HG02759 (cell line): ENCODE data around the gene DLGAP5.

Source experiments
- ATAC-seq: cut with Tn5 transposase; IDR thresholded peaks from one replicate; pipeline ENCODE4 v1.9.1; 2021; ENCODE audit warnings: mild to moderate bottlenecking, moderate library complexity; ENCODE audit not compliant: unreplicated experiment

The DLGAP5 gene

GRCh38 chr14:55191203-55192053 lies at the start of gene DLGAP5:
DLGAP5 (minus strand) TSS chr14:55191585; CDS start chr14:55189179, 2,406 bp downstream.
- peak; percentile 99 for ATAC-seq

DNA sequence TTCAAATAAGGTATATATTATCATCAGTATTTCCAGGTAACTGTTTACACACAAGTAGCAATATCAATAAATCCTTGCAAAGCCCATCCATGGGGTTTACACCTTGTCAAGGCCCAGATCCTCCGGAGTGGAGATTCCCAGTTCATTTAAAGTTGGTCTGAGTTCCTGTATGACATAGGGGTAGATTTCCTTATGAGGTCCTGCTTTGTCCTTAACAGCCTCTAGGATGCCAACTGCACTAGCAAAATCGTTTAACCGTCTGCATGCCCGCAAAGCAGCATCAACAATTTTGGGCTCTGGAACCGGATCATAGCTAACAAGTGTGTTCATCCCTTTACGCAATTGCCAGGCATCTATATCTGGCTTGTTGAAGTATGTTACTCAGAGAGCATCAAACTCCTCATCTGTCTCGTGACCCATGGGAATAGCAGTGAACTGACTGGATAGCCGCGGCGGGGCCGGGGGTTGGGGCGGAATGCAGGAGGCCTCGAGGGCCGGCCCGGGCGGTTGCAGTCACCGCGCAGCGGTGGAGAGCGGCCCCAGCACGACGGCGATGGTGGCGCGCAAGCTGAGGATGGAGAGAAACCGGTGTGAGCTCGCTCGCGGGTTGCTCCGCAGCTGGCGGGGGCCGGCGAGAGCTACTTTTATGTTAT lies 49.3 kb upstream of the DLGAP5 start:
- no peak for ATAC-seq

DNA sequence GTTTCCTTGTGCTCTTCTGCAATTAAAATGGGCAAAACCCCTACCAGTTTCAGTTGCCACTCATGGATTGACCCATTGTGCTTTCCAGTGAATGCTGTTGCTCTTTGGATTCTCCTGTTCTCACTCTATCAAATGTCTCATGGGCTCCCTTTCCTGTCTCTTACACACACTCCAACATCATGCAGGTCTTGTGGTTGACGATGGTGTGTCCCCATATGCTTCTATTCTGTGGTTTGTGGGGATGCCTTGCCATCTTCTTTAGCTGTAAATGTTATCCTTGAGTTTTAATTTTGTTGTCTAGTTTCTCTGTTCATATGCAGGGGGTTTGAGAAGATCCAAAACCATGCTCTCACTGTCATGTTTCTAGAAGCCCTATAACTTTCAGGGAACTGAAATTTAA lies 47.9 kb upstream of the DLGAP5 start:
- ATAC-seq = no peak

GRCh38 chr14:55238019-55238680 lies 46.8 kb upstream of the DLGAP5 start:
- no peak for ATAC-seq

- no peak for ATAC-seq
These were observed 42.2 kb upstream of the DLGAP5 start for GRCh38 chr14:55233591-55233990.

DNA sequence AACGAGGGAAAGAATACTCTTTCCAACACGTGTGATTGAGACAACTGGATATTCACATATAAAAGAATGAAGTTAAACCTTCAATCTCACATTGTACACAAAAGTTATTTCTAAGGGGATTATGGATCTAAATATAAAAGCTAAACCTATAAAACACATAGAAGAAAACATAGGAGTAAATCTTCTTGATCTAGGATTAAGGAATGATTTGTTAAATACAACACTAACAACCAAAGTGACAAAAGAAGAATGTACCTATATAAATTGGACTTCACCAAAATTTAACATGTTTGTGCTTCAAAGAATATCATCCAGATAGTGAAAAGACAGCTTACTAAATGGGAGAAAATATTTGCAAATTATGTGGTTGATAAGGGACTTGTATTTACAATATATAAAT lies 36.9 kb upstream of the DLGAP5 start:
- ATAC-seq = no peak

- no peak for ATAC-seq
These were observed 32.0 kb upstream of the DLGAP5 start for GRCh38 chr14:55223364-55223763.

- no peak for ATAC-seq
These were observed 30.6 kb upstream of the DLGAP5 start for GRCh38 chr14:55221968-55222367.

DNA sequence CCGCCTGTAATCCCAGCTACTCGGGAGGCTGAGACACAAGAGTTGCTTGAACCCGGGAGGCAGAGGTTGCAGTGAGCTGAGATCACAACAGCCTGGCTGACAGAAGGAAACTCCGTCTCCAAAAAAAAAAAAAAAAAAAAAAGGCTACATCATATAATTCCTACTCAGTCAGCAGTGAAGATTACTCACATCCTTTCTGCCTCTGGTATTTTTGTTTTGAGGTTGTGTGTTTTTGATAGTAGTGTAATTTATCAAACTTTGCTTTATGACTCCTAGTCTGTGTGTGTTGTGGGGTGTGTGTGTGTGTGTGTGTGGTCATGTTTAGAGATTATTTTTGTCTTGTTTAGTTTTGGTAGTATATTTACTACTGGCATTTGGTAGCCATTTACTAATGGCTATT lies 29.8 kb upstream of the DLGAP5 start:
- ATAC-seq = no peak

DNA sequence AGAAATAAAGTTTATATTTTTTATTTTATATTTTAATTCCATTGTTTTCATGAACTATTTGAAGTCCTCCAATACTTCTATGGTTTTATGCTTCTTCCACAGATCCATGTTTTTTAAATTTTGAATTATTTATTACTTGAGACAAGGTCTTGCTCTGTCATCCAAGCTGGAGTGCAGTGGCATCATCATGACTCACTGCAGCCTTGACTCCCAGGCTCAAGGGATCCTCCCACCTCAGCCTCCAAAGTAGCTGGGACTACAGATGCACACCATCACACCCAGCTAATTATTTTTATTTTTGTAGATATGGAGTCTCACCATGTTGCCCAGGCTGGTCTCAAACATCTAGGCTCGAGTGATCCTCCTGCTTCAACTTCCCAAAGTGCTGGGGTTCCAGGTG lies 28.8 kb upstream of the DLGAP5 start:
- ATAC-seq = no peak

DNA sequence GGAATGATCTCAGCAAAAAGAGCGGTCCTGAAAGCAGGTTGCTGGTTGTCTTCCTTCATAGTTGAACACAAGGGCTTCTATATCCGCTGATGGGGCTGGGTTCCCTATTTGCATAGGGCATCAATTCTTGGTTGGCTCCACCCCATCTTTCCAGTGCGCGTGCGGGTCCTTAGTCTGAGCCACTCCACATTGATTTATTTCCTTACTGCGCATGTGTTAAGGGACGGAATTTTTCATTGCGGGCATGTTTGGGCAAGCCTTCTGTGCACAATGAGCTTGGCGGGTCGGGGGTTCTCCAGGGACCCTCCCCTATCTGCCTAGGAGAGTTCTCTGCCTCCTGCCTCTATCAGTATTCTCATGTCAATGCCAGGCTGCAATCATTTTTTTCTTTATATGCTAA lies 21.2 kb upstream of the DLGAP5 start:
- ATAC-seq = no peak

GRCh38 chr14:55207832-55208231 lies 16.4 kb upstream of the DLGAP5 start:
- no peak for ATAC-seq

DNA sequence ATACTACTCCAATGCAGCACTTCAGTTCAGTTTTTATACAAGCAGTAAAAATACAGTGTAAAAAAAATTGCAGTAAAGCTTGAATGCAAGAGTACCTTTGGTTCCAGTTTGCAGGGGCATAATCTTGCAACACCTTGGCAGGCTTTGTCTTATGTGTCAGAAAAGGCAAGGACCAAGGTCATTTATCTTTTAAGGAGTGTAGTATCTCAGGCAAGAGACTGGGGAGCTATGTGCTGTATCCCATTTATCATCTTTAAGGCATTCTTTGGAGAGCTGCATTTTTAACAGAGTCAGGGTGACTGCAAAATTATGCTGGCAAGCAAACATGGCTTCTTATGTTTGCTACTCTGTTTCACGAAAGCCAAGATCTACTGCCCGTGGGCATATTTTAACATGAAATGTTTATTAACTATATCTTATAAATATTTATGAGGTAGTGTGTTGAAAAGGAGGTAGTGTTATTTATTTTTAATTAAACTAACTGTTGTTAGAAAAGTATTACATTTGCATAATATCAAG lies 14.8 kb upstream of the DLGAP5 start:
- no peak for ATAC-seq

GRCh38 chr14:55201219-55202101 lies 10.1 kb upstream of the DLGAP5 start:
- ATAC-seq = no peak

DNA sequence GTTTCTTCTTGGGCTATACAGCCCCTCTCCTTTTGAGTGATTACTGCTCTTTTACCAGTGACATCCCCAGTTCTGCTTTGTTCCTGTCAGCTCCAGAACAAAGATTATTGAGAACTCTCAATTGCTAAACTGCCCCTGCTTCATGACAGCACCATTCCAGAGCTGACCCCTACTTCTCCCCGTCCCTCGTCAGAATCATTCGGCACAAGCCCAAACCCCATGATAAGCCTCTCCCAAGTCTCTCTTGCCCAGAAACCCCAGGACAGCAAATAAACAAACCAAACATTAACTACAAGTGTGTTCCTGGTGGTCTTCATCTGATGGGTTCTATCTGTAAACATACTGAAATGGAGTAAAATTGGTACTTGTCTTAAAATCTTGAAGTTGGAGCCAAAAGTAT lies 9.3 kb upstream of the DLGAP5 start:
- ATAC-seq = no peak

DNA sequence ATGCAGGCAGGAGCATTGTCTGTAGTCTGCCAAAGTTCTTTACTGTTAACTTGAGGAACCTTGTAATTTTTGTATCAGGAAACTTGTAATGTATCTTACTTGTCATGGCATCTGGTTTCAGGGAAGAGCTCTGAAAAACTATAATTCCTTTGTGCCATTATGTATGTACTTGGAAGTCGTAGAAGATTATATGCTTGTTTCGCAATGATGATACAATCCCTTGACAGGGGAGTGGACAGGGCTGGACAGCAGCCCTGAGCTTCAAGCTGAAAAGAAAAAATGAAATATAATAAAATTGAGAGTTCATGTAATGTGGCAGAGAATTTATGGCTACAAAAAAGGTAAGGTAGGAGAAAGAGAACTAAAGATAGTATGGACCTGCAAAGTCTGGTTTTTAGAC lies 7.4 kb upstream of the DLGAP5 start:
- no peak for ATAC-seq

GRCh38 chr14:55194656-55195355 lies 3.4 kb upstream of the DLGAP5 start:
- no peak for ATAC-seq

GRCh38 chr14:55192054-55192621 lies 753 bp upstream of the DLGAP5 start:
- no peak for ATAC-seq

DNA sequence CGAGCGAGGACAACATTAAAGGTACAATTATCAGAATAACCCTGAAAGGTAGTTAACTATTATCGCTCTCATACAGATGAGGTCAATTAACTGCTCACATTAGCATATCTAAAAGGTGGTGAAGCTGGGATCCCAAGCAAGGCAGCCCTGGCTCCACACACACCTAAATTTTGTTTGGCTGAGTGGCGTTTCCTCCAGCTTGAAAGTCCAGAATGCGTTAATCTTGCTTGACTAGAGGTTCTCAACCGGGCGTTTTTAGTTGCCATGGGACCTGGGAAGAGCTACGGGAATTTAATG lies 531 bp downstream of the DLGAP5 start:
- no peak for ATAC-seq
